NCI-H1048 (cell line): ENCODE results near the gene SLC26A6.
A peak's percentile ranks its signal among the peaks of the same experiment; 100 is the strongest.

Experiments
- DNase-seq: peaks from one replicate; lab custom pipeline; 2025; lab: John Stamatoyannopoulos, UW

SLC26A6 gene

GRCh38 chr3:48661501-48662144 lies 26.4 kb upstream of the SLC26A6 start:
- DNase-seq: peak; percentile 30

- no peak for DNase-seq
These were observed 25.6 kb upstream of the SLC26A6 start for GRCh38 chr3:48660800-48661400.

GRCh38 chr3:48656841-48657281 lies 21.6 kb upstream of the SLC26A6 start:
- no peak for DNase-seq

- DNase-seq: peak; percentile 52
These were observed 21.0 kb upstream of the SLC26A6 start for GRCh38 chr3:48656061-48656840.

GRCh38 chr3:48655606-48656005 lies 20.3 kb upstream of the SLC26A6 start:
- DNase-seq: no peak

- DNase-seq: no peak
These were observed 19.8 kb upstream of the SLC26A6 start for GRCh38 chr3:48655063-48655462.

- no peak for DNase-seq
These were observed 17.9 kb upstream of the SLC26A6 start for GRCh38 chr3:48652923-48653715.

- DNase-seq: no peak
These were observed 16.5 kb upstream of the SLC26A6 start for GRCh38 chr3:48651771-48652170.

GRCh38 chr3:48650723-48651122 lies 15.5 kb upstream of the SLC26A6 start:
- no peak for DNase-seq

GRCh38 chr3:48648188-48648850 lies 13.1 kb upstream of the SLC26A6 start:
- no peak for DNase-seq

GRCh38 chr3:48647714-48648113 lies 12.5 kb upstream of the SLC26A6 start:
- DNase-seq: no peak

- DNase-seq: no peak
These were observed 9.9 kb upstream of the SLC26A6 start for GRCh38 chr3:48644898-48645760.

- DNase-seq: no peak
These were observed 7.3 kb upstream of the SLC26A6 start for GRCh38 chr3:48642605-48643004.

- DNase-seq: no peak
These were observed 6.1 kb upstream of the SLC26A6 start for GRCh38 chr3:48641396-48641795.

GRCh38 chr3:48639944-48640606 lies 4.8 kb upstream of the SLC26A6 start:
- no peak for DNase-seq

- DNase-seq: no peak
These were observed 2.0 kb upstream of the SLC26A6 start for GRCh38 chr3:48637305-48637704.

- no peak for DNase-seq
These were observed 941 bp upstream of the SLC26A6 start for GRCh38 chr3:48636149-48636655.

GRCh38 chr3:48634661-48635221 lies 520 bp downstream of the SLC26A6 start:
- no peak for DNase-seq

GRCh38 chr3:48633743-48634142 lies 1.5 kb downstream of the SLC26A6 start:
- no peak for DNase-seq

GRCh38 chr3:48633256-48633655 lies 2.0 kb downstream of the SLC26A6 start:
- no peak for DNase-seq
